Stimulated activated CD4-positive, alpha-beta T cell treated with anti-CD3 and anti-CD28 coated beads, TNF-alpha, amount 100 ng/mL, for 4 hours (primary cell): Measurements from ENCODE around the gene NFIC.
"Not testable (repeated sequence)": the region's sequence is repeated elsewhere in the genome, so short reads cannot be mapped to it uniquely, and the experiment has no call there.

Experiments
- DNase-seq, 3 experiments: peaks; one replicate each; pipeline ENCODE4 v3.0.0-alpha.2; 2020; ENCODE audit warnings: low read depth in 3 of 3

NFIC gene

GRCh38 chr19:3398114-3398899 lies 31.9 kb downstream of the NFIC start:
- DNase-seq, result no peak

- no peak for DNase-seq
Measured at GRCh38 chr19:3398900-3399278, 32.5 kb downstream of the NFIC start.

GRCh38 chr19:3399311-3399710 lies 32.9 kb downstream of the NFIC start:
- DNase-seq, result not testable (repeated sequence)

GRCh38 chr19:3401004-3401768 lies 34.8 kb downstream of the NFIC start:
- no peak for DNase-seq

- DNase-seq, result no peak
Measured at GRCh38 chr19:3402631-3403443, 36.5 kb downstream of the NFIC start.

- DNase-seq, result no peak
Measured at GRCh38 chr19:3403489-3404323, 37.3 kb downstream of the NFIC start.

GRCh38 chr19:3404324-3405260 lies 38.2 kb downstream of the NFIC start:
- no peak for DNase-seq

- DNase-seq, result no peak
Measured at GRCh38 chr19:3405261-3405653, 38.9 kb downstream of the NFIC start.

GRCh38 chr19:3406571-3407111 lies 40.3 kb downstream of the NFIC start:
- no peak for DNase-seq

GRCh38 chr19:3407556-3408516 lies 41.5 kb downstream of the NFIC start:
- no peak for DNase-seq

- DNase-seq, result no peak
Measured at GRCh38 chr19:3408996-3409345, 42.6 kb downstream of the NFIC start.

GRCh38 chr19:3409346-3410064 lies 43.1 kb downstream of the NFIC start:
- DNase-seq, result no peak

- no peak for DNase-seq
Measured at GRCh38 chr19:3411636-3412035, 45.3 kb downstream of the NFIC start.

- no peak for DNase-seq
Measured at GRCh38 chr19:3412066-3412465, 45.7 kb downstream of the NFIC start.

GRCh38 chr19:3413796-3414327 lies 47.5 kb downstream of the NFIC start:
- DNase-seq, result no peak

GRCh38 chr19:3415695-3416094 lies 49.3 kb downstream of the NFIC start:
- DNase-seq, result no peak

- DNase-seq, result no peak
Measured at GRCh38 chr19:3420244-3420755, 53.9 kb downstream of the NFIC start.
